ENCODE results near the gene BRD3OS.

The BRD3OS gene

DNA sequence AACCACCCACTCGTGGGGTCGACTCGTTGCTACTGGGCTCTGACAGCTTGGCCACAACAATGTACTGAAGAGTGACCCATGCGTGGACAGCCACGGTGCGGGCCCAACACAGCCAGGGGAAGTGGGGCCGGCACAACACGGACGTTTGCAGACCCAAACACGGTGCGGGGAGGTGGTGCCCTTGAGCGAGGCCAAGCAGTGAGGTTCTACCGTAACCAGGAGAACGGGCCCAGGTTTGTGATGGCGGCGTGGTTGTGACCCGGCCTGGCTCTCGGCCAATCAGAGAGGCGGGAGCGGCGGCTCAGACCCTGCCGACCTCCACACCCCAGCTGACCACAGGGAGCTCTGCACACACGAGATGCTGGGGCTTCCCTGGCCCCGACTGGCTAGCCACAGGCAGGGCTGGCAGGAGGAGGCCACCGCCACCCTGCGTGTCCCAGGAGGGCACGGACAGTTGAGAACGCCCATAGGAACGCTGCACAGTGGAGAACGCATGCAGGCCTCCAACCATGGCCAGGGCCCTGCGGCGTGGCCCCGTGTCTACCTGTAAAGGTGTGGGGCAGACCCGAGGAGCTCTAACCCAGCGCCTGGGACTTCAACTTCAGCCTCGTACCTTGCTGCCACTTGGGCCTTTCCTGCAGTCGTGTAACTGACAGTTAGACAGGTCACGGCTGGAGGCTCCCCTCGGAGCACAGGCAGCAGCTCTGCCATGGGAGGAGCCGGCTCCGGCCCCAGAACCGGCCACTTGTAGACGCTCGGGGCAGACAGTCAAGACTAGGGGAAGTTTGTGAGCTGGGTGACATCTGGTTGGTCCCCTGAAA is 28.9 kb downstream of the BRD3OS start:
- CTCF ChIA-PET: interaction anchor here (1.3 to 1.5 kb wide), 2 partner anchors 20 to 61 kb away, joined by 3 to 4 read pairs; no protein-coding TSS in a partner anchor
- POLR2A ChIA-PET: no interaction called here
- no peak for DNase-seq (ENCODE audit: extremely low spot score)
- TF ChIP-seq, protein P1, sequence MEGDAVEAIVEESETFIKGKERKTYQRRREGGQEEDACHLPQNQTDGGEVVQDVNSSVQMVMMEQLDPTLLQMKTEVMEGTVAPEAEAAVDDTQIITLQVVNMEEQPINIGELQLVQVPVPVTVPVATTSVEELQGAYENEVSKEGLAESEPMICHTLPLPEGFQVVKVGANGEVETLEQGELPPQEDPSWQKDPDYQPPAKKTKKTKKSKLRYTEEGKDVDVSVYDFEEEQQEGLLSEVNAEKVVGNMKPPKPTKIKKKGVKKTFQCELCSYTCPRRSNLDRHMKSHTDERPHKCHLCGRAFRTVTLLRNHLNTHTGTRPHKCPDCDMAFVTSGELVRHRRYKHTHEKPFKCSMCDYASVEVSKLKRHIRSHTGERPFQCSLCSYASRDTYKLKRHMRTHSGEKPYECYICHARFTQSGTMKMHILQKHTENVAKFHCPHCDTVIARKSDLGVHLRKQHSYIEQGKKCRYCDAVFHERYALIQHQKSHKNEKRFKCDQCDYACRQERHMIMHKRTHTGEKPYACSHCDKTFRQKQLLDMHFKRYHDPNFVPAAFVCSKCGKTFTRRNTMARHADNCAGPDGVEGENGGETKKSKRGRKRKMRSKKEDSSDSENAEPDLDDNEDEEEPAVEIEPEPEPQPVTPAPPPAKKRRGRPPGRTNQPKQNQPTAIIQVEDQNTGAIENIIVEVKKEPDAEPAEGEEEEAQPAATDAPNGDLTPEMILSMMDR (IDR thresholded peaks at IDR 0.05; ENCODE audit: control extremely low read depth, extremely low read depth, low read depth, missing control alignments): no peak

DNA sequence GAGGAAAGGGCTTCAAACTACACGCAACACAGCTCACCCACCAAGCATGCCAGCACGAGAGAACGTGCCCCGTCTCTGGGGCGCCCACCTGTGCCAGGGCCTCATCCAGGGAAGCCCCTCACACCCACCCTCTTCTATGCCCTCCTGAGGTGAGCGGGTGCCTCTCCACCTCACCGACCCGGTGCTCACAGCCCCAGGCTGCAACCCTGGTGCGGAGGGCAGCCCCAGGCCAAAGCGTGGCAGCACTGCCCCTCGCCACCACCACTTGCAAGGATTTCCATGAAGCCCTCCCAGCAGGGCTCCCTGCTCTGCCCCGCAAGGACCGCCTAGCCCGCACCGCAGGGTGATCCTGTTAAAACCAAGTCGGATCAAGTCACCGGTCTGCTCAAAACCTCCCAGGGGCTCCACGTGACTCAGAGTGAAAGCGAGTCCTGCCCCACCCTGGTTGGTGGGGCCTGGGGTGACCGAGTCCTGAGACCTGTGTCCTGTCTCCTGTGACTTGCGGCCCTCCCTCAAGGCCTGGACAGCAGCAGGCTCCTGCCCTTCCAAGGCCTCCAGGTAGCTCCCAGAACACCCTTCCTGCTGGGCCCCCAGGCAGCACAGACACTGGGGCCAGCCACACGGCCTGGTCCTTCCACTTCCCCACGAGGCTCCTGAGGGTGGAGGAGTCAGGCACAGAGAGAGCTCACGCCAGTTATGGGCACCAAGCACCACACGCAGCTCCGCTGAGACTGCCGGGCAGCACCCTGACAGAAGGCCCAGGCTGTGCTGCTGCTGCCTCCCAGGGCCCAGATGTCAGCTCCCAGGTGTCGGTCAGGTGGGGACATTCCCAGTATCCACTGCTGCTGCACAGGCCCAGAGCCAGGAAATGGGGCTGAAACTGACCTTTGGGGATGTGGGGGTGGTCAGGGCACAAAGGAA is 29.9 kb downstream of the BRD3OS start:
- no peak for DNase-seq (ENCODE audit: extremely low spot score)
- CTCF ChIA-PET: interaction anchor here (1.1 to 1.5 kb wide), 3 partner anchors 14 to 62 kb away, joined by 3 to 4 read pairs (median 3); no protein-coding TSS in a partner anchor
- POLR2A ChIA-PET: no interaction called here

DNA sequence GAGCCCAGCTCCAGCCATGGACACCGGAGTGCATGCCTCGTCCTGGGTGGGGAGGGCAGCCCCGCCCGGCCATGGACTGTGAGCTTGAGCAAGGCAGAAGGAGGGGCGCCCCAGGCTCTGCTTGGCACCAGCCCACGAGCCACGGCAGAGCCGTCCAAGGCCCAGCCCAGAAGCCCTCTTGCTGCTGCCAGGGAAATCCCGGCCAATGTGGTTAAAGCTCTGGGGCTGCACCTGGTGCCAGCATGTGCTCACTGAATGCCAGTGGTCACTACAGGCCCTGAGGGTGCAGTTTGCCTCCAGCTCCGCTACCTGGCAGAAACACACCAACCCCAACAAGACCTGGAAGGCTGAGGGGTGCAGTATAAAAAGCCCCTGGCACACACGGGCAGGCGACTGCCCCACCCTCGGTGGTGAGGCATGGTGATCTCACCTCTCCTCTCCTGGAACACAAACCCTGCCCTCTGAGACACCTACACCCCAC is 30.7 kb downstream of the BRD3OS start:
- POLR2A ChIA-PET: no interaction called here
- CTCF ChIA-PET: interaction anchor here (1.1 kb wide), 1 partner anchor 15 kb away, joined by 3 read pairs; no protein-coding TSS in a partner anchor
- DNase-seq (ENCODE audit: extremely low spot score): no peak
- TF ChIP-seq, protein P1 (IDR thresholded peaks at IDR 0.05; ENCODE audit: control extremely low read depth, extremely low read depth, low read depth, missing control alignments): no peak

More for the DNA sequence above, 29.9 kb downstream of the BRD3OS start:
- TF ChIP-seq, protein P1 (IDR thresholded peaks at IDR 0.05; ENCODE audit: control extremely low read depth, extremely low read depth, low read depth, missing control alignments): no peak

DNA sequence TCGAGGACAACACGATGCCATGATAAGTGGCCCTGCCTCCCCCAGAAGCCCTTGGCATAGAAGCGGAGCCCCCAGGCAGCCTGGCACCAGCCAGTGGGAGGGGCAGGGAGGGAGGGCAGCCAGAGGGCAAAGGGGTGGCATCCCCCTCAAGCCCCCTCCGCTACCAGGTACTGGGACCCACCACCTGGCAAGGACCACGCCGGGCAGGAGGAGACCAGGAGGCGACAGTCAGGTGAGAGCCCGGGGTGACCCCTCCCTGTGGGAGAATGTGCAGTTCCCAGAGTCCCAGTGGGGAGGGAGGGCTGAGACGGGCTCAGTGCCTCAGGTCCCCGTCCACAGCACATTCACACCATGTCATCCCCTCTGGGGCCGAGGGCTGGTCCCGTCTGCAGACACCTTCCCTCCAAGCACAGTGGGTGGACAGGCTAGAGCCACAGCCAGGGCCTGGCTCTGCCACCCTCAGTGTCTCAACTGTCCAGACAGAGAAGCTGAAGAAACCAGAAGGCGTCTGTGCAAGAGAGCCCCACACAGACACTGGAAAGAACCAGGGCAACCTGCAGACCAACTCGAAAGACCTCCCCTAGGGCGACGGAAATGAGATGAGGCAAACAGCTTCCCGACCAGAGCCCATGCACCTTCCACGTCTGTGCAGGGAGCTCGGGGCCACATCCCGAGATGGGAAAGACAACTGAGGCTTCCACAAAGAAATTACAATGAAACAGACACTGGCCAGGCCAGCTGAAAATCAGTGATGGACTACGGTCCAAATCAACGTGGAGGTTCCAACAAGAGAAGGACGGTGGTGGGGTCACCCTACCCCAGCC is 31.4 kb downstream of the BRD3OS start:
- ChIA-PET POLR2A (no interaction called here), CTCF (interaction anchor here (1.1 kb wide), 1 partner anchor 15 kb away, joined by 3 read pairs; no protein-coding TSS in a partner anchor)
- TF ChIP-seq, protein P1 (IDR thresholded peaks at IDR 0.05; ENCODE audit: control extremely low read depth, extremely low read depth, low read depth, missing control alignments): no peak
- DNase-seq (ENCODE audit: extremely low spot score): no peak

DNA sequence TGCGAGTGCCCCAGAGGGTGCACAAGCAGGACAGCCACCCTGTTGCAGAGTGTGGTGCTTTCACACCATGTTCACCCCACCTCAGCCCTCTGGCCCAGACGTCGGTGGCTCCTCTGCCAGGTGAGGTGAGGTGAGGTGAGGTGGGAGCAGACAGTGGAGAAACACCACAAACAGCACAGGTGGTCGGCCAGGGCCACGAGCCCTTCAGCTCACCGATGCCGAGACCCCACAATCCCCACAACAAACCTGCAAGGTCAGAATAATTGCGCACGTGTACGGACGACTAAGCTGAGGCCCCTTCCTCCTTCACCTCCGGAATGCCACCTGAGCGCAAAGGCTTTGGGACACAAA is 32.0 kb downstream of the BRD3OS start:
- TF ChIP-seq, protein P1 (IDR thresholded peaks at IDR 0.05; ENCODE audit: control extremely low read depth, extremely low read depth, low read depth, missing control alignments): no peak
- POLR2A ChIA-PET: no interaction called here
- CTCF ChIA-PET: no interaction called here
- no peak for DNase-seq (ENCODE audit: extremely low spot score)
